Measurements from ENCODE around the gene NAP1L5.

GRCh38 chr4:88690355-88690754 lies 7.3 kb downstream of the NAP1L5 start:
- TF ChIP-seq CTCF (conservative IDR thresholded peaks at IDR 0.05 in 1 of 2, IDR thresholded peaks at IDR 0.05 in 1 of 2; ENCODE audit: low read depth in 1 of 2, low read length in 2 of 2) (no peak), EZH2 (IDR thresholded peaks at IDR 0.05; ENCODE audit: low read length, missing control alignments) (no peak)

Measured in fibroblast of lung (primary cell).